WI38 (cell line): ENCODE data around the gene OR5W2.
"Not testable (repeated sequence)": the region's sequence is repeated elsewhere in the genome, so short reads cannot be mapped to it uniquely, and the experiment has no call there.

Source experiments
- H3K4me3 ChIP-seq: 2 replicates; pipeline ENCODE4 v1.5.1; 2011; ENCODE audit warnings: low read depth, mild to moderate bottlenecking, control low read depth, low read length
- TF ChIP-seq, protein P1 (sequence below): IDR thresholded peaks from 2 replicates; pipeline ENCODE4 v1.5.1; 2012; ENCODE audit warnings: low read depth, mild to moderate bottlenecking, control low read depth, low read length

Gene OR5W2

DNA sequence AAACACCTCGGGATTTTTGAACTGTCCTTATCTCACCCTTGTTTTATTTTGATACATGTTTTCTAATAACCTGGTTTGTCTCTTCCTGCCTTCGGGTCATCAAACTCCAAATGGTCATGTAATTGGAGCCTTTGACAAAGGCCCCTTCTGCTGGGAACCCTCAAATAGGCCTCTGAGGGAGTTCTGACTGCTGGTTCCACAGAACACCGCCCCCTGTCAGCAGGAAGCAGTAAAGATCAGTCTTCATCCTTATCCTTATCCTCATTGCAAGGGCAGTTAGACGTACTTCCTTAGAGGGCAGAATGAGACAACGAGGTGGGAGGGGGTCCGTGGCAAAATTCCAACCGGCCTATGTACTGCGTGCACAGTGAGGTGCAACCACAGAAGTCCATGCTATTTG lies 19.2 kb downstream of the OR5W2 start:
- no peak overlapping the region for H3K4me3 ChIP-seq
- TF ChIP-seq, protein P1, sequence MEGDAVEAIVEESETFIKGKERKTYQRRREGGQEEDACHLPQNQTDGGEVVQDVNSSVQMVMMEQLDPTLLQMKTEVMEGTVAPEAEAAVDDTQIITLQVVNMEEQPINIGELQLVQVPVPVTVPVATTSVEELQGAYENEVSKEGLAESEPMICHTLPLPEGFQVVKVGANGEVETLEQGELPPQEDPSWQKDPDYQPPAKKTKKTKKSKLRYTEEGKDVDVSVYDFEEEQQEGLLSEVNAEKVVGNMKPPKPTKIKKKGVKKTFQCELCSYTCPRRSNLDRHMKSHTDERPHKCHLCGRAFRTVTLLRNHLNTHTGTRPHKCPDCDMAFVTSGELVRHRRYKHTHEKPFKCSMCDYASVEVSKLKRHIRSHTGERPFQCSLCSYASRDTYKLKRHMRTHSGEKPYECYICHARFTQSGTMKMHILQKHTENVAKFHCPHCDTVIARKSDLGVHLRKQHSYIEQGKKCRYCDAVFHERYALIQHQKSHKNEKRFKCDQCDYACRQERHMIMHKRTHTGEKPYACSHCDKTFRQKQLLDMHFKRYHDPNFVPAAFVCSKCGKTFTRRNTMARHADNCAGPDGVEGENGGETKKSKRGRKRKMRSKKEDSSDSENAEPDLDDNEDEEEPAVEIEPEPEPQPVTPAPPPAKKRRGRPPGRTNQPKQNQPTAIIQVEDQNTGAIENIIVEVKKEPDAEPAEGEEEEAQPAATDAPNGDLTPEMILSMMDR = no peak

DNA sequence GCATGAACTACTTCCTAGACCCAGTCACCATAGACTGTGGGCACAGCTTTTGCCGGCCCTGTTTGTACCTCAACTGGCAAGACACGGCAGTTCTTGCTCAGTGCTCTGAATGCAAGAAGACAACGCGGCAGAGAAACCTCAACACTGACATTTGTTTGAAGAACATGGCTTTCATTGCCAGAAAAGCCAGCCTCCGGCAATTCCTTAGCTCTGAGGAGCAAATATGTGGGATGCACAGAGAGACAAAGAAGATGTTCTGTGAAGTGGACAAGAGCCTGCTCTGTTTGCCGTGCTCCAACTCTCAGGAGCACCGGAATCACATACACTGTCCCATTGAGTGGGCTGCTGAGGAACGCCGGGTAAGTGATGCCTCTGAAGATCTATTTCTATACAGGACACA lies 28.9 kb downstream of the OR5W2 start:
- H3K4me3 ChIP-seq = not testable (repeated sequence)

DNA sequence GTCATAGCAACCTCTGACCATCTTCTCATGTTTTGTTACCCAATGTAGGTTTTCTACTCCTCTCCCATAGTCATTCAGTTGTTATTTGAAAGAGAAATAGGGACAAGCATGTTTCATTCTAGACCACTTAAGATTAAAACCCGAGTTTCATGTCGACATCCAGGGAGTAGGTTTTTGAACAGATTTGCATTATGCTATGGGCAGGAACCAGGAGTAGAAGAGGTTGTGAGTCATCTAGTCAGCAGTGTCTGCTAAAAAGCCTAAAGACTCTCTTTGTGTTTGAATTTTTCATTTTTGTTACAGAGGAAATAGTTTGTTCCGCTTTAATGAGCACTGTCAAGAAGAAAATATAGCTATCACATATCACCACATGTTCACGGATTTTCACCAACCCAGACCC lies 29.4 kb downstream of the OR5W2 start:
- not testable (repeated sequence) for H3K4me3 ChIP-seq

DNA sequence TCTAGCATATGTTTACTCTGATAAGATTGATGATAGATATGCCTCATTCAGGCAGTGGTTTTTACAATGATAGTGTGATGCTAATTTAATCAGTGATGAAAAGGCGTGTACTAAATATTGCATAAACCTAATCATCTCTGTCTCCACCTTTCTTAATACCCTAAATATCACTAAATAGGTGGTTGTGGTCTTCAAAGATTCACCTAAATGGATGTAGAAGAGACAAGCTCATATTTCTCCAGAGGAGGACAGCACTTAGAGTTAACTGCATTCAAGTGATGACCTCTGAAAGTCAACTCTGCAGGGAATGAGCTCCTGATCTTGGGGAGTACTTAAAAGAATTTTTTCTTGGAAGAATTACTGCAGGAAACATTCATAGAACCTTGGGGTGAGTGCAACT lies 31.4 kb downstream of the OR5W2 start, which contains the start of gene TRIM51:
Gene TRIM51 (plus strand): TSS at position 301 of the 400 bp plus-strand sequence. CDS start 2,132 bp downstream, outside the sequence.
- H3K4me3 ChIP-seq = not testable (repeated sequence)

DNA sequence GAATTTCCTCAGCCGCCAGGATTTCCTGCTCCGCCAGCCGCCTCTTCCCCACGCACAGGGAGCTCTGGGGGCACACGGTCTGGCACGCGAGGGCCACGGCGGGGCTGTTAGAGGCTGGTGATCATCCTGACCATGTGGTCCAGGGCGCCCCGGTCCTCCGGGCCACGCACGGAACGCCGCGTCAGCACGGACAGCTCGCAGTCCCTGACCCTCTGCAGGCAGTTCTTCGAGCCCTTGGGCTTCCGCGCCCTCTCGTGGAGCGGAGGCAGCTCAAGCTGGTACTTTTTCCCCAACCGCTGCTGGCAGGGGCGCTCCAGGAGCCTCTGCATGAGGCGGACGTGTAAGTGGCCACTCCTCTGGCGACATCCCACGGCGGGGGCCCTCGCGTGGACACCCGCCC lies 41.2 kb downstream of the OR5W2 start:
- H3K4me3 ChIP-seq = not testable (repeated sequence)

DNA sequence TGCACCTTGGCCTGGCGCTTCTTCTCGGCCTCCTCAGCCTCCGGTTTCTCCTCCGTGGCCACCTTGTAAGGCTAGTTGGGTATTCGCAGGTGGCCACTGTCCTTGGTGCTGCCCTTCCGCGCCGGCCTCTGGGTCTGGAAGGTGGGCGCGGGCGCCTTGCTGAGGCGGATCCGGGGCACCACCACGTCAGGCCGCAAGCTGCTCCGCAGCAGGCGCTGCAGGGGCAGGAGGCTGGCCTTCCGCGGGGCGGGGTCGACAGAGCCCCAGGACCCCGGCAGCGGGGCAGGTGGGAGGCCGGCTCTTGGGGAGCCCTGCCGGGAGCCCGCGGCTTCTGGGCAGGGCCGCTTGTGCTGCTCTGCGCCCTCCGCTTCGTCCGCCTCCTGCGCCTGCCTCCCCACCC lies 41.7 kb downstream of the OR5W2 start:
- not testable (repeated sequence) for H3K4me3 ChIP-seq

DNA sequence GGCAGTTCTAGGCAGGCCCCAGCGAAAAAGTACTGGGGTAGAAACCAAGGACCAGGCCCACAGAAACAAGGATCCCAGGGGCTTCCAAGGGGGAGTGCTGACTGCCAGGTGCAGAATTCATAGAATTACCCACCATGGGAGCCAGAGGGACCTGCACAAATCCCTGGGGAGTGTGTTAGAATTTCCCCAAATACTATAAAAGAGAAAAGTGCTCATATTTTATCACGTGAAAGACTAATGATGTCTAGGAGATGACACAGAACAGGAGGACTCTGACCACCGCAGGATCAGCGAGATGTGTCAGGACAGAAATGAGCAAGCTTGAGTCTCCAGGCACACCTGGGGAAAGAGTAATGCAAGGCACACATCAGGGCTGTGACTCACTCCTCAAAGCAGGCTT lies 47.0 kb downstream of the OR5W2 start:
- not testable (repeated sequence) for H3K4me3 ChIP-seq
